Epithelial cell of proximal tubule (primary cell): ENCODE measurements around the gene ADGRD1. TPM values are rescaled to one million over a fixed set of nuclear protein-coding genes. Genes with fewer than 3 reads are reported as not detected.
"Not testable (repeated sequence)": the region's sequence is repeated elsewhere in the genome, so short reads cannot be mapped to it uniquely, and the experiment has no call there.

Source experiments
- DNase-seq: peaks from one replicate; pipeline ENCODE4 v3.0.0-alpha.2; 2011; ENCODE audit warnings: low read depth
- H3K4me3 ChIP-seq: 2 replicates; pipeline ENCODE4 v1.5.1; 2011; ENCODE audit warnings: low read depth, mild to moderate bottlenecking, low read length
- total RNA-seq: library from RNA; depleted of rRNA; stranded (reverse); fragments of >200 nt; gene quantifications from 2 replicates; pipeline ENCODE4 v1.2.3, GENCODE V29; 2015
- TF ChIP-seq, protein P1 (sequence below): conservative IDR thresholded peaks from 2 replicates; pipeline ENCODE4 v1.5.1; 2012; ENCODE audit warnings: low read depth, mild to moderate bottlenecking, low read length

Gene ADGRD1
- total RNA-seq, 1 donor from 2014 or later = not detected

DNA sequence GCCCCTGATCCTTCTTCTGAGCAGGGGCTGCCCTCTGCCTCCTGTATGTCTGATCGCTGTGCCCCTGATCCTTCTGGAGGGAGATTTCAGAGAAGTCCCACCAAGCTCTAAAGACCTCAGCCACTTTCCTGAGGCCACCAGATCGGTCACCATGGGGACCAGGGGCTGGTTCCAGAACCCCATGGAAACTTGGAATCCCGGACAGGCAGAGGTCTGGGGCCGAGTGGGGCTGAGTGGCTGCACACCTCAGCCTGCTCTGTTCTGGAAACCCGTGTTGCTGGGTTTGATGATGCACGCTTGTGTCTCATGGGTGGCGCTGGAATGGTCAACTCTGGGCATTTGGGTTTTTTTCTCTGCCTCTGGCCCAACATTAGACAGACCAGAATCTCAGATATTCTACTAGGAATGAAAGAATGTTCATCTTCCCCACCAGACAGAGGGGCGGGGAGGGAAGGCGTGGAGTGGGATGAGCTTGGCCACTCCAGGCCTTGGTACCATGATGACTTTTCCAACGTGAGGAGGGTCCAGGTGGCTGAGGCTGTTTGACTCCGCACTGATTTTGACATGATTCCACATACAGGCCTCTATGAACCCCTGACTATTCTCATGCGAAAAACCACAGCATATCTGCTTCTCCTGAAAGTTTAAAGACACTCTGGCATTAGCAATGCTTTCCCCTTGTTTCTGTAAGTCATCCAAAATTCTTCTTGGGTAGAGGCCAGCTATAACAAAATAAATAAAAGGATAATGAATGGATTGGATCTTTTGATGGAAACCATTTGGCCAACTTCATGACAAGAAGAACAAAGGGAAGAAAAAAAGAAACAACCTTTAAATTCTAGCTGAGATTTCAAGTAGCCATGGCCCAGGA is 114.5 kb downstream of the ADGRD1 start:
- H3K4me3 ChIP-seq = no peak overlapping the region
- TF ChIP-seq, protein P1, sequence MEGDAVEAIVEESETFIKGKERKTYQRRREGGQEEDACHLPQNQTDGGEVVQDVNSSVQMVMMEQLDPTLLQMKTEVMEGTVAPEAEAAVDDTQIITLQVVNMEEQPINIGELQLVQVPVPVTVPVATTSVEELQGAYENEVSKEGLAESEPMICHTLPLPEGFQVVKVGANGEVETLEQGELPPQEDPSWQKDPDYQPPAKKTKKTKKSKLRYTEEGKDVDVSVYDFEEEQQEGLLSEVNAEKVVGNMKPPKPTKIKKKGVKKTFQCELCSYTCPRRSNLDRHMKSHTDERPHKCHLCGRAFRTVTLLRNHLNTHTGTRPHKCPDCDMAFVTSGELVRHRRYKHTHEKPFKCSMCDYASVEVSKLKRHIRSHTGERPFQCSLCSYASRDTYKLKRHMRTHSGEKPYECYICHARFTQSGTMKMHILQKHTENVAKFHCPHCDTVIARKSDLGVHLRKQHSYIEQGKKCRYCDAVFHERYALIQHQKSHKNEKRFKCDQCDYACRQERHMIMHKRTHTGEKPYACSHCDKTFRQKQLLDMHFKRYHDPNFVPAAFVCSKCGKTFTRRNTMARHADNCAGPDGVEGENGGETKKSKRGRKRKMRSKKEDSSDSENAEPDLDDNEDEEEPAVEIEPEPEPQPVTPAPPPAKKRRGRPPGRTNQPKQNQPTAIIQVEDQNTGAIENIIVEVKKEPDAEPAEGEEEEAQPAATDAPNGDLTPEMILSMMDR = no peak
- DNase-seq = no peak

DNA sequence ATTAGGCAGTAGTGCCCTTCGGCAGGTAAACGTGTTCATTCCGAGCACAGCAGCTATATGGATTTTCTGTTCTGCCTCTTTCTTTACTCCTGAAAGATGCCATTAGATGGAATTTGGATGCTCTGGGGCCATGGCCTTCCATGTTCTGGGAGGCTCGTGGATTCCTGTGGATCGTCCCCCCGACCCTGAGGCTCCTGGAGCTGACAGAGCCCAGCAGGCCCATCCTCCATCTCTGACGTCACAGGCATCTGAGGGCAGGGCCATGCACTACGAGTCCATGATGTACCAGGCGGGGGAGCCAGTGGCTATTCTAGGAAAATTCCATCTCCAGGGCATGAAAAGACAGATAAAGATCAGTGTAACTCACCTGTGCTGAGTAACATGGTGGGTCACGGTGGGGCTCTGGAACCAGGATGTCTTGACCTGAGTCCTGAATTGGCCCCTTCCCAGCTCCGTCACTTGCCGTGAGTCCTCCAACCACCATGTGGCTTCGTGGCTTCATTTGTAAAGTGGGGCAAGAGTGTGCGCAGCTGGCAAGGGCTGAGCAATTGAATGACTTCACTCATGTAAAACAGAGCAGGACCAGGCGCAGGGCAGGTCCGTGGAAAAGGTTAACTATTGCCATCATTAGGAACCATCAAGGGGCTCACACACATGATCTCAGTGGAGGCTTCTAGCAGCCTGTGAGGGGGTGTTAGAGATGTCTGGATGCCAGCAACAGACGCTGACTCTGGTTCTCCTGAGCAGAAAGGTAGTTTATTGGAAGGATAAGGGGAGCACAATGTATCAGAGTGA is 115.4 kb downstream of the ADGRD1 start:
- DNase-seq, H3K4me3 ChIP-seq: not testable (repeated sequence)

DNA sequence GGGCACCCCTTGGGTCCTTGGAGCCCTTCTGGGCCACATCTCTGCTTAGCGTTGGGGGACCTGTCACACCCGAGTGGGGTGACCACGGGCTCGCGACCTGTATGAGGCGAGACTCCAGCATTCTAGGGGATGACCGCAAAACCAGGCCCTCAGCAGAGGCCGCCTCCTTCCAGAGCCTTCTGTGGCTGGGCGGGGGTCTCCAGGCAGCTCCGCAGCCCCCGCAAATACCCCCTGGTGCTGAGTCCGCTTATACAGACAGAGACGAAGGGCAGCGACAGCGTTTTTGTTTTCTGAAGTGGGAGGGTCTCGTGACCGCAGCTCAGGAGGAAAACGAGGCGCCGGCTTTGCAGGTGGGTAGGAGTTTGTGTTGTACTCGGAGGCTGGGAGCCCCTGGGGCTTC is 116.4 kb downstream of the ADGRD1 start:
- not testable (repeated sequence) for DNase-seq, H3K4me3 ChIP-seq

DNA sequence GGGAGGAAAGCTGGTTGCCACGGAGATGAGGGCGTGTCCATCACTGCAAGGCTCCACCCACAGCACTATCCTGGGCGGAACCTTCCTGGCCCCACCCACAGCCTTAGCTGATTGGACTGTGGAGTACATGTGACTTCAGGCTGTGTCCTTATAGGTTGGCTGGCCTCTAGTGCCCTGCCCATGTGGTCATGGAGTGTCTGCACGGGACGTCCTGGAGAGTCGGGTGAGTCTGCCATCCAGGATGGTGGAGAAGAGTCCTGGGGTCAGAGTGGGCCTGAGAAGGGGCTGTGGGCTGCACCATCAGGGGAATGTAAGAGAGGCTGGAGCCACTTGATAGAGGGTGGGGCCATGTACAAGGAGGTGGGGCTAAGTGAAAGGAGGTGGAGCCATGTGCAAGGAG is 117.0 kb downstream of the ADGRD1 start:
- DNase-seq, H3K4me3 ChIP-seq: not testable (repeated sequence)

DNA sequence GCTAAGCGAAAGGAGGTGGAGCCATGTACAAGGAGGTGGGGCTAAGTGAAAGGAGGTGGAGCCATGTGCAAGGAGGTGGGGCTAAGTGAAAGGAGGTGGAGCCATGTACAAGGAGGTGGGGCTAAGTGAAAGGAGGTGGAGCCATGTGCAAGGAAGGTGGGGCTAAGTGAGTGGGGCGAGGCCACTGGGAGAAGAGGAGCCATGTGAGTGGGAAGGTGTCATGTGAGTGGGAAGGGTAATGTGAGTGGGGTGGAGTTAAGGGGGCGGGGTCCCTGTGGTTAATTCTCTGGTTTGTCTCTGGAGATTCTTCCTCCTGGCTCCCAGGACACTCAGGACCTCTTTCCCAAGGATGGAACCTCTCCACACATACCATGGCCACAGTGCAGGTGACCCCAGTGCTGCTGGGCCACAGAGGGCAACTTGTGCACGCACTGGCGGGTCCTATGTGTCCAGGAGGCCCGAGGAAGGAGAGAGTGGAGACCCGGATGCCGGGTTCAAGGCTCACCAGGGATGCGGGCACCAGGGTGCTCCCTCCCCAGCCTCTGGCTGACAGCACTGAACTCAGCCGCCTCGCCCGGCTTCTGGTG is 117.6 kb downstream of the ADGRD1 start:
- not testable (repeated sequence) for DNase-seq, H3K4me3 ChIP-seq

DNA sequence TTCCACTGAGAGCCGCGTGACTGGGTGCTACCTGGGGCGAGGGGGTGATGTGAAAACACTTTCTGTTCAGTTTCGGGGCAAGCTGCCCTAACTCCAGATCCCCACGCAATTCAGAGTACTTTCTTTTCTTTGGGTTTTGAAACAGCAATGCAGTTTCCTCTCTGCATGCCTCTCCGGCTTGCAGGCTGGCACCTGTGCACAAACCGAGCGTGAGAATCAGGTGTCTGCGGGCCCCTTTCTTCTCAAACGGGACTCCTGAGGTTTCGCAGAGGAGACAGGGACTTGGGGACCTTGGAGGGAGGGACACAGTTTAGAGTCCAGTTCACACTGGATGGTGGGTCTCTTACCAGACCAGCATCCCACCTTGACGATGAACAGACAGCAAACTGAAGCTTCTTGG is 118.2 kb downstream of the ADGRD1 start:
- H3K4me3 ChIP-seq, DNase-seq: not testable (repeated sequence)

DNA sequence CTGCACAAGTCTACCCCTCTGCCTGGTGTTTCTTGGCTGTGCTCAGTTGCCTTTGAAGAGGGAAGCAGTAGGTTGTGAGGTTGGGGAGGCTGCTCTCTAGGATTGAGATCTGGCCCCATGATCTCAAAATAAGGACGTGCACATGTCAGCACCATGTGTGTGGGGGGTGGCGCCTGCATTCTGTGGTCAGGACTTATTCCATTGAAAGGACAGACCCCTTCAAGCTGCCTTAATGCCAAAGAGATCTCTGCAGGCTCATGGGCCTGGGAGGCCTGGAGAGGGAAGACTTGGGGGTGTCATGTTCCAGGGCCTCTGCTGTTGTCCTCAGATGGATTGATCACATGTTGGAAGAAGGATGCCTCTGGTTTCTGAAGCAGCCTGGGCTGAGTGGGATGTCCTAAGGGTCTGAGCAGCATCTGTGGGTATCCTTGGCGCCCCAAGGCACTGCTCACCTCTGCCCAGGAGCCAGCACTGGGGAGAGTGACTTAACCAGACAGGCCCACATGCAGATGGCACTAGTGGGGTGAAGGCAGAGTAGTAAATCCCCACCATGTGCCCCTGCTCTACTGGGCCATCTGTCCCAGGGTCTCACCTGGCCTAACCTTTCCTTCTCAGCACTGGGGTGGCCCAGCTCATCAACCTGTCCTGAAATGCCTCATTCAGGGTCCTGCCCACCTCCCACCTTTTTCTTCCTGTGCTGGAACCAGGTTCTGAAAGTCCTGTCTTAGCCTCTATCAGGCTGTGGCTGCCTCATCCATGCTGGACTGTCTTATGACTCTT is 118.9 kb downstream of the ADGRD1 start:
- TF ChIP-seq, protein P1 = no peak
- DNase-seq = no peak
- H3K4me3 ChIP-seq = no peak overlapping the region

DNA sequence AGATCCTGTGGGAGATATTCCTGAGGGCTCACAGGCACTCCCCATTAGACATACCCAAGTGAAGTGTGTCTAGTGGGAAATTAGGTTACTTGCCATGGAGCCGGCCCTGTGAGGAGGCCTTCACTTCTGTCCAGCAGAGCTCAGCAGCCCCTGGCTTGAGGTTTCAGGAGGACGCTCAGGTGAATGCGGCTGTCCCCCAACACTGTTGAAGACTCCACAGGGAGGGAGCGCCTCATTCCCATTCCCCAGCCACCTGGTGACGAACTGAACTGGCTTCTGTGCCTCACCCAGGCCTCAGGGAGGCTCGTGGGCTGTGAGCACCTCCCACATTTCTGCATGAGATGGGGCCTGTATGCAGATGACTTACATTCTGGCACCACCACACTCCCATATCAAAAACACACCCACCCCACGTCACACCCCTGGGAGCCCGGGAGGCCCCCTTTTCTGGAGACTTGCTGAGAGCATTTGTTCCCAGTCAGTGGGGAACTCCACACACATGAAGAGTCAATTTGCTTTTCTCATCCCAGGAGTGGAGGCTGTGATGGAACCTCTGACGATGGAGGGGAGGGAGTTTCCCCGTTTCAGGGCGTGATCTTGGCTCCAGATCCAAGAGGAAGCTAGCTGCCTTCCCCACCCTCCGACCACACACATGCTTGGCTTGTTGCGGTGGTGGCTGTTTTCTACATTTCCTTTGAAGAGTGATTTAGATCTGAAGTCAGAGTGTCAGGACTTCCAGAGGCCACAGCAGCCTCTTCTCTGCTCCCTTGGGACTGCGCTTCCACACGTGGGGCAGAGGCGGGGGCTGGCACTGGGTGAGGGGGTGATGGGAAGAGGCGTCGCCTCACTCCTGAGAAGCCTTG is 120.7 kb downstream of the ADGRD1 start:
- DNase-seq = no peak
- TF ChIP-seq, protein P1 = no peak
- no peak overlapping the region for H3K4me3 ChIP-seq
